HG02852 (cell line): ENCODE measurements around the gene FN3KRP.
"Not testable (repeated sequence)": the region's sequence is repeated elsewhere in the genome, so short reads cannot be mapped to it uniquely, and the experiment has no call there.

Experiments used
- ATAC-seq: cut with Tn5 transposase; IDR thresholded peaks from one replicate; pipeline ENCODE4 v1.9.1; 2021; ENCODE audit warnings: mild to moderate bottlenecking, moderate library complexity; ENCODE audit not compliant: unreplicated experiment

Gene FN3KRP

DNA sequence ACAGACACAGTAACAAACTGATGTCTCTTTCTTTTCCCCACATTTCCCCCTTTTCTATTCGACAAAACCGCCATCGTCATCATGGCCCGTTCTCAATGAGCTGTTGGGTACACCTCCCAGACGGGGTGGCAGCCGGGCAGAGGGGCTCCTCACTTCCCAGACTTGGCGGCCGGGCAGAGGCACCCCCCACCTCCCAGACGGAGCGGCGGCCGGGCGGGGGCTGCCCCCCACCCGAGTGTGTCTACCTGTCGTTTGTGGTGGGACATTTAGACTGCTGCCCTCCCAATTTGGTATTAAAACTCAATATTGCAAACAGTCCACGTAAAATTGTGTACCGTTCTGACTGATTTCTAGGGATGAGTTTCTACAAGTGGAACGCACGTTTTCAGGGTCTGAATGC lies 58.0 kb downstream of the FN3KRP start:
- not testable (repeated sequence) for ATAC-seq

DNA sequence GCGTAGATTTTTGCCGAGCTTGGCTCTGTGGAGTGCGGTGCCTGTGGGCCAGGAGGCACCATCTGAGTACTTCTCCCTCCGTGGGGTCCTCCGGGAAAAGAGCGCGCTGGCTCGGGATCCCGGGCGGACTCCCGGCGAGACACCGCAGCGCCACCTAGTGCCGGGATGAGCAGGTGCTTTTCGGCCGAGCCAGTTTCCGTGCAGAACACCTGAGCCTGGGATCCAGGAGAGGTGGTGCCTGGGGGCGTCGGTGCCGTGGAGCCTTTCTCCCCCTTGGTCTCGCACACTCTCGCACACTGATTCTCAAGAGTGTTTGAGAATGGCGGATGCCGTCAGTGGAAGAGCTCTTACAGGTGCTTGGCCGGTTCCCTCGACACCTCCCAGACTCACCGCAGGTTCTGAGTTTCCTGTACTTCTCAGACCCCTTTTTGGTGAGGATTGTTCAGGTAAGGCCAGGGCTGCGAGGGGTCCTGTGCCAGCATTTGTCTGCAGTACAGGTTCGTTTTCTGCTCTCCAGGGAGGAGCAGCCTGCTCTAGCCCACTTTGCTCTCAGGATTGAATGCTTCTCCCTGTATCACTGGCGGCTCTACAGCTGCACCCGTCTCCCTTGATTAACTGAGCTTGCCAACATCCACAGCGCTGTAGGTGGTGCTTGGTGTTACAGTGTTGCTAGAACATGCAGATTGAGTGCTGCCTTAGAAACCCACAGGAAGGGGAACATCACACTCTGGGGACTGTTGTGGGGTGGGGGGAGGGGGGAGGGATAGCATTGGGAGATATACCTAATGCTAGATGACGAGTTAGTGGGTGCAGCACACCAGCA lies 58.7 kb downstream of the FN3KRP start:
- ATAC-seq = no peak

DNA sequence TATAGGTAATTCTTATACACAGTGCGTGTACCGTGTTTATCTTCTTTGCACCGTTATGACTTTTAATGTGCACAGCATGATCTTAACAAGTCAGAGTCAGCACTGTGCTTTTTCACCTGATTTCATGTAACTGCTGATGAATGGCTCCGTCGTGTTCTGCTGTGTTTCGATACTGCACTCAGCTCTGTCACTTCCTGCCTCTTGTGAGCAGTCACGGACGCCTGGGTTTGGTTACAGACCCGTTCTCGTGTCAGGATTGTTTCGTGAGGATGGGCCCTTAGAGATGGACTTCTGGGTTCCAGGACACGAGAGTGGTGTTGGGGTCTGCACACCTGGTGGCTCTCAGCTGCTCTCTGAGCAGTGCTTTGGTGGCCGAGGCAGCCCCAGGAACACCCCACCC lies 59.9 kb downstream of the FN3KRP start:
- ATAC-seq = no peak
